PC-3 (cell line): ENCODE results near the gene ISG20L2.
"Not testable (repeated sequence)": the region's sequence is repeated elsewhere in the genome, so short reads cannot be mapped to it uniquely, and the experiment has no call there.

Experiments used
- EZH2phosphoT487 ChIP-seq: fragments of 300-600 bp; sonication (generic); IDR thresholded peaks from 2 replicates; pipeline ENCODE4 v1.6.1; 2018; ENCODE audit warnings: mild to moderate bottlenecking, antibody characterized with exemption, low read length, borderline replicate concordance
- TF ChIP-seq, protein P1 (sequence below): fragments of 300-600 bp; sonication (generic); conservative IDR thresholded peaks from 2 replicates; pipeline ENCODE4 v1.5.1; 2017; ENCODE audit warnings: antibody characterized with exemption, low read depth, mild to moderate bottlenecking, low read length

- TF ChIP-seq, protein P1, sequence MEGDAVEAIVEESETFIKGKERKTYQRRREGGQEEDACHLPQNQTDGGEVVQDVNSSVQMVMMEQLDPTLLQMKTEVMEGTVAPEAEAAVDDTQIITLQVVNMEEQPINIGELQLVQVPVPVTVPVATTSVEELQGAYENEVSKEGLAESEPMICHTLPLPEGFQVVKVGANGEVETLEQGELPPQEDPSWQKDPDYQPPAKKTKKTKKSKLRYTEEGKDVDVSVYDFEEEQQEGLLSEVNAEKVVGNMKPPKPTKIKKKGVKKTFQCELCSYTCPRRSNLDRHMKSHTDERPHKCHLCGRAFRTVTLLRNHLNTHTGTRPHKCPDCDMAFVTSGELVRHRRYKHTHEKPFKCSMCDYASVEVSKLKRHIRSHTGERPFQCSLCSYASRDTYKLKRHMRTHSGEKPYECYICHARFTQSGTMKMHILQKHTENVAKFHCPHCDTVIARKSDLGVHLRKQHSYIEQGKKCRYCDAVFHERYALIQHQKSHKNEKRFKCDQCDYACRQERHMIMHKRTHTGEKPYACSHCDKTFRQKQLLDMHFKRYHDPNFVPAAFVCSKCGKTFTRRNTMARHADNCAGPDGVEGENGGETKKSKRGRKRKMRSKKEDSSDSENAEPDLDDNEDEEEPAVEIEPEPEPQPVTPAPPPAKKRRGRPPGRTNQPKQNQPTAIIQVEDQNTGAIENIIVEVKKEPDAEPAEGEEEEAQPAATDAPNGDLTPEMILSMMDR, result not testable (repeated sequence)
- not testable (repeated sequence) for TF ChIP-seq EZH2phosphoT487
Observed at GRCh38 chr1:156765136-156765535, 36.6 kb upstream of the ISG20L2 start.
